ENCODE results near the gene MAFG.

GRCh38 chr17:81913394-81914102, 14.0 kb downstream of the MAFG start:
- TF ChIP-seq CTCF (IDR thresholded peaks at IDR 0.05 in 2 of 3, conservative IDR thresholded peaks at IDR 0.05 in 1 of 3; ENCODE audit: insufficient read depth in 2 of 3, low read depth in 1 of 3, low read length in 3 of 3) (no peak), SIN3A (IDR thresholded peaks at IDR 0.05; ENCODE audit: borderline replicate concordance in 2 of 2, control insufficient read depth in 1 of 2, low read depth in 2 of 2, low read length in 2 of 2) (no peak), CBFA2T3 (IDR thresholded peaks at IDR 0.05) (no peak), ZHX1 (conservative IDR thresholded peaks at IDR 0.05; ENCODE audit: low read length) (no peak), TAF1 (IDR thresholded peaks at IDR 0.05; ENCODE audit: control insufficient read depth, extremely low read depth, insufficient read depth, low read length, severe bottlenecking) (no peak), POLR2A (conservative IDR thresholded peaks at IDR 0.05) (no peak), CEBPB (tag; IDR thresholded peaks at IDR 0.05) (no peak), NCOA2 (IDR thresholded peaks at IDR 0.05; ENCODE audit: partially characterized antibody in 2 of 2) (no peak), TGIF2 (CRISPR knock-in tag; IDR thresholded peaks at IDR 0.05) (no peak)
